HepG2 (cell line): ENCODE data around the gene TAS1R3.

Experiments
- HNF1A ChIP-seq, 2 experiments: sonication (generic) in 1 of 2; formaldehyde crosslinking in 1 of 2; IDR thresholded peaks; 2 replicates each; pipeline versions ENCODE4 v1.4.0 to v1.6.1; 2016 to 2020; ENCODE audit warnings: borderline replicate concordance in 1 of 2, low read depth in 1 of 2, mild to moderate bottlenecking in 1 of 2, missing genetic modification reagents in 1 of 2
- PRDM10 ChIP-seq: sonication (generic); formaldehyde crosslinking; IDR thresholded peaks from 2 replicates; pipeline ENCODE4 v1.4.0; 2020; ENCODE audit warnings: low read depth, missing genetic modification reagents
- SMAD1 ChIP-seq: sonication (generic); formaldehyde crosslinking; IDR thresholded peaks from 2 replicates; pipeline ENCODE4 v1.4.0; 2020; ENCODE audit warnings: missing genetic modification reagents, low read depth, mild to moderate bottlenecking, borderline replicate concordance
- SNAI1 ChIP-seq: sonication (generic); formaldehyde crosslinking; IDR thresholded peaks from 2 replicates; pipeline ENCODE4 v1.5.0; 2020; ENCODE audit warnings: mild to moderate bottlenecking, missing genetic modification reagents, borderline replicate concordance
- ZFX ChIP-seq: sonication (generic); formaldehyde crosslinking; IDR thresholded peaks from 2 replicates; pipeline ENCODE4 v1.4.0; 2020; ENCODE audit warnings: mild to moderate bottlenecking, low read depth, missing genetic modification reagents, moderate library complexity
- ZNF232 ChIP-seq: sonication (generic); formaldehyde crosslinking; IDR thresholded peaks from 2 replicates; pipeline ENCODE4 v1.4.0; 2020; ENCODE audit warnings: missing genetic modification reagents, borderline replicate concordance
- ZNF274 ChIP-seq: sonication (generic); formaldehyde crosslinking; IDR thresholded peaks from 2 replicates; pipeline ENCODE4 v1.5.1; 2020; ENCODE audit warnings: mild to moderate bottlenecking, missing genetic modification reagents
- ZNF704 ChIP-seq: sonication (generic); formaldehyde crosslinking; IDR thresholded peaks from 2 replicates; pipeline ENCODE4 v1.8.1; 2023; ENCODE audit warnings: mild to moderate bottlenecking, inconsistent platforms, moderate library complexity, missing genetic modification reagents, borderline replicate concordance
- TF ChIP-seq, protein P1 (sequence below): sonication (generic); formaldehyde crosslinking; IDR thresholded peaks from 2 replicates; pipeline ENCODE4 v1.4.0; 2020; ENCODE audit warnings: missing genetic modification reagents

DNA sequence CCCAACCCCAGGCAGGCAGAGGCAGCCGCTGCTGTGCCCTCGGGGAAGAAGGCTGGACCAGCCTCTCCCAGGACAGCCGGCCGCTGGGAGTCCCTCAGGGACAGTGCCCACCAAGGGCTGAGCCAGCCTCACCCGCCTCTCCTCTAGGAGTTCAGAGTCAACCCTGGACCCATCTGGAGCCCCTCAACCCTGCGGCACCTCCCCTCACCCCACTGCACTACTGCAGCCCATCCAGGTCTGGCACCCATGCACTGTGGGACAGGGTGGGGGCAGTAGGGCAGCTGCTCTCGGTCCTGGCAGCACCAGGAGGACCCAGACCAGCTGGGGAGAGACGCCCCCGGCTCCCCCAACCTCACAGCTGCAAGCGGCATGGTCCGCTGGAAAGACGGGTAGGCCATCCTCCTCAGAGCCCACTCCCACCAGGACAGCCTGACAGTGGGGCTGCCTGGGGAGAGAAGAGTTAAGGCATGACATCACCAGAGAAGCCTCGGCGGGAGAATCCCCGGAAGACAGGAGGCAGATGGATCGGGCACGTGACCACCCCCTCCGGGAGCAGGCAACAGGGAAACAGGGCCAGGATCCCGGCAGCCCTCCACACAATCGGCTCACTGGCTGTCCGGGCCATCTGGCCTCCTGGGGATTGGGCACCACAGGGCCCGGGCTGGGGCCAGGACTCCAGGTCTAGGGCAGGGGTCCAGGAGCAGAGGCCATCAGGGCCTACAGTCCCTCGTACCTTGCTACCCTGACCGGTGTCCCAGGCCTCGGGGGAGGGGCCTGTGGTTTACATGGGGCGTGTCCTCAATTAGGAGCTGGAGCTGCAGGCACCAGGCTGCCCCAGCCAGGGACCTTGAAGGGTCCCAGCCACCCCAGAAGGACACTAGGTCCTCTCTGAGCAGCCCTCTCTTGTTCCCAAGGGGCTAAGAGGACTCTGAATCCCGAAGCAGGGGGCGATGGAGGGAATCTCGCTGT lies 26.5 kb upstream of the TAS1R3 start:
- no peak for TF ChIP-seq SMAD1 (CRISPR knock-in tag)
- TF ChIP-seq, protein P1, sequence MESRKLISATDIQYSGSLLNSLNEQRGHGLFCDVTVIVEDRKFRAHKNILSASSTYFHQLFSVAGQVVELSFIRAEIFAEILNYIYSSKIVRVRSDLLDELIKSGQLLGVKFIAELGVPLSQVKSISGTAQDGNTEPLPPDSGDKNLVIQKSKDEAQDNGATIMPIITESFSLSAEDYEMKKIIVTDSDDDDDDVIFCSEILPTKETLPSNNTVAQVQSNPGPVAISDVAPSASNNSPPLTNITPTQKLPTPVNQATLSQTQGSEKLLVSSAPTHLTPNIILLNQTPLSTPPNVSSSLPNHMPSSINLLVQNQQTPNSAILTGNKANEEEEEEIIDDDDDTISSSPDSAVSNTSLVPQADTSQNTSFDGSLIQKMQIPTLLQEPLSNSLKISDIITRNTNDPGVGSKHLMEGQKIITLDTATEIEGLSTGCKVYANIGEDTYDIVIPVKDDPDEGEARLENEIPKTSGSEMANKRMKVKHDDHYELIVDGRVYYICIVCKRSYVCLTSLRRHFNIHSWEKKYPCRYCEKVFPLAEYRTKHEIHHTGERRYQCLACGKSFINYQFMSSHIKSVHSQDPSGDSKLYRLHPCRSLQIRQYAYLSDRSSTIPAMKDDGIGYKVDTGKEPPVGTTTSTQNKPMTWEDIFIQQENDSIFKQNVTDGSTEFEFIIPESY, result peak; percentile 45; the same call in 1 of the 2 replicates
- no peak for TF ChIP-seq ZNF232 (CRISPR knock-in tag)
- TF ChIP-seq PRDM10, result no peak
- TF ChIP-seq HNF1A (IDR thresholded peaks at IDR 0.05; ENCODE audit: low read depth), result no peak
- 0 out of 2 replicates have a peak, but pooled peaks have one; percentile 31 for TF ChIP-seq HNF1A (CRISPR knock-in tag; IDR thresholded peaks at IDR 0.05; ENCODE audit: borderline replicate concordance)
- TF ChIP-seq SNAI1 (CRISPR knock-in tag), result no peak
- TF ChIP-seq ZNF704, result no peak
- peak; percentile 68 for TF ChIP-seq ZFX (CRISPR knock-in tag)
- no peak for TF ChIP-seq ZNF274 (CRISPR knock-in tag)
